Activated CD4-positive, alpha-beta T cell treated with anti-CD3 and anti-CD28 coated beads for 24 hours (primary cell): Measurements from ENCODE around the gene LAMA2.

Experiments
- DNase-seq, 2 donors: peaks; one replicate each; pipeline ENCODE4 v3.0.0-alpha.2; 2020; ENCODE audit warnings: low read depth in 2 of 2

Gene LAMA2

GRCh38 chr6:129516787-129517186 is 633.8 kb downstream of the LAMA2 start:
- DNase-seq, result no peak

GRCh38 chr6:129517288-129517687 is 634.4 kb downstream of the LAMA2 start:
- DNase-seq, result no peak

- no peak for DNase-seq
Measured at GRCh38 chr6:129519750-129520149, 636.8 kb downstream of the LAMA2 start.

- no peak for DNase-seq
Measured at GRCh38 chr6:129521946-129522345, 639.0 kb downstream of the LAMA2 start.

GRCh38 chr6:129523816-129524215 is 640.9 kb downstream of the LAMA2 start:
- no peak for DNase-seq

GRCh38 chr6:129525055-129525454 is 642.1 kb downstream of the LAMA2 start:
- no peak for DNase-seq

- DNase-seq, result no peak
Measured at GRCh38 chr6:129534926-129535325, 652.0 kb downstream of the LAMA2 start.

GRCh38 chr6:129536271-129536670 is 653.3 kb downstream of the LAMA2 start:
- no peak for DNase-seq

GRCh38 chr6:129539032-129539431 is 656.1 kb downstream of the LAMA2 start:
- DNase-seq, result no peak

- DNase-seq, result no peak
Measured at GRCh38 chr6:129542705-129543104, 659.8 kb downstream of the LAMA2 start.

GRCh38 chr6:129543981-129544380 is 661.0 kb downstream of the LAMA2 start:
- no peak for DNase-seq

- no peak for DNase-seq
Measured at GRCh38 chr6:129544892-129545612, 662.1 kb downstream of the LAMA2 start.

- DNase-seq, result no peak
Measured at GRCh38 chr6:129546702-129547101, 663.8 kb downstream of the LAMA2 start.

GRCh38 chr6:129551486-129551885 is 668.5 kb downstream of the LAMA2 start:
- DNase-seq, result no peak

GRCh38 chr6:129552413-129552812 is 669.5 kb downstream of the LAMA2 start:
- no peak for DNase-seq

- DNase-seq, result no peak
Measured at GRCh38 chr6:129555206-129555832, 672.4 kb downstream of the LAMA2 start.

GRCh38 chr6:129558248-129558647 is 675.3 kb downstream of the LAMA2 start:
- no peak for DNase-seq

GRCh38 chr6:129565366-129565765 is 682.4 kb downstream of the LAMA2 start:
- no peak for DNase-seq

GRCh38 chr6:129565811-129566210 is 682.9 kb downstream of the LAMA2 start:
- DNase-seq, result no peak
